Measurements from ENCODE around the gene LENG1.

DNA sequence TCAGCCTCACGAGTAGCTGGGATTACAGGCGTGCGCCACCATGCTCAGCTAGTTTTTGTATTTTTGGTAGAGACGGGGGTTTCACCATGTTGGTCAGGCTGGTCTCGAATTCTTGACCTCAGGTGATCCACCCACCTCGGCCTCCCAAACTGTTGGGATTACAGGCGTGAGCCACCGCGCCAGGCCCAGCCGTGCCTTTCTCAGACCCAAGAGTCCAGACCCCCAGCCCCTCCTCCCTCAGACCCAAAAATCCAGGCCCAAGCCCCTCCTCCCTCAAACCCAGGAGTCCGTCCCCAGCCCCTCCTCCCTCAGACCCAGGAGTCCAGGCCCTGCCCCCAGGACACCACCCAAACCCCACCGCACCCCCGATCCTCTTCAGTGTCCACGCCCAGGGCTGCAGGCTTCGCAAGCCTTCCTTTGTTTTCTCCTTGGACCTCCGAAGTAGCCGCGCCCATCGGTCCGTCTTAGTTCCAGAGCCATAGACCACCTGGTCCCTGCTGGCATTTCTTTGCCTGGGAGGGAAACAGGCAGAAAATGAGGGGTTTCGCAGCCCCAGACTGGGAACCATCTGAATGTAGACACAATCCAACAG is 9.7 kb upstream of the LENG1 start:
- no peak for TF ChIP-seq CTCF (conservative IDR thresholded peaks at IDR 0.05; ENCODE audit: low read length)
- no peak for TF ChIP-seq EZH2phosphoT487 (IDR thresholded peaks at IDR 0.05; ENCODE audit: borderline replicate concordance)
